ENCODE data around the gene TRPM1. TPM values are rescaled to one million over a fixed set of nuclear protein-coding genes. Genes with fewer than 3 reads are reported as not detected.

The TRPM1 gene
- total RNA-seq, 6 experiments from 2014 or later, result 0.03 to 0.18 (median 0.17) TPM; not detected in 3

DNA sequence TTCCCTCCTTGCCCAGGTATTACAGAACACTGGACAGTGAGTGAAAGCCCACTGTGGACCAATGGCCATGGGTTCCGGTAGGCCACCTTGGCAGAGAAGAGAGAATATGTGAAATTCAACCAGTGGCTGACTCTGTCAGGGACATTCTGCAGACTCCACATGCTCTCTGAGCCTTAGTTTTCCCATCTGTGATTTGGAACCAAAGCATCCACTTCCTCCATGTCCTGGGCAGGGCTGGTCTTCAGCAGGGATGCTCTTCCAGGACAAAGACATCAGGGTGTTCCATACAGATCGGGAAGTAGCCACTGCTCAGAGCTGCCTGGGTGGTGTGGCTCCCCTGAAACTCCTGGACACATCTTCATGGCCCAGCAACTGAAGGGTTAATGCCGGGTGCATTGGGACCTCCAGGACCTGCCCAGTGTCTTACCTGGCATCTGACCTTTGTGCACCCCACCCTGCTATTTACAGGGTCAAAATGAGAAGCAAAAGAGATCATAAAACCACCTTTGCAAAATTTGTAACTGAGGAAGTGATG lies 28.3 kb upstream of the TRPM1 start:
- Mint-ChIP-seq H3K4me1 (ENCODE audit: low read depth) (peaks cover 24% of the 10 kb centered on the region), H3K4me3 (no peak overlapping the region), H3K27ac (no peak overlapping the region), H3K9me3 (no peaks in the 10 kb centered on the region), H3K36me3 (ENCODE audit: low read depth) (no peaks in the 10 kb centered on the region), H3K27me3 (ENCODE audit: insufficient read depth) (peaks cover 9% of the 10 kb centered on the region)
- TF ChIP-seq, protein P1, sequence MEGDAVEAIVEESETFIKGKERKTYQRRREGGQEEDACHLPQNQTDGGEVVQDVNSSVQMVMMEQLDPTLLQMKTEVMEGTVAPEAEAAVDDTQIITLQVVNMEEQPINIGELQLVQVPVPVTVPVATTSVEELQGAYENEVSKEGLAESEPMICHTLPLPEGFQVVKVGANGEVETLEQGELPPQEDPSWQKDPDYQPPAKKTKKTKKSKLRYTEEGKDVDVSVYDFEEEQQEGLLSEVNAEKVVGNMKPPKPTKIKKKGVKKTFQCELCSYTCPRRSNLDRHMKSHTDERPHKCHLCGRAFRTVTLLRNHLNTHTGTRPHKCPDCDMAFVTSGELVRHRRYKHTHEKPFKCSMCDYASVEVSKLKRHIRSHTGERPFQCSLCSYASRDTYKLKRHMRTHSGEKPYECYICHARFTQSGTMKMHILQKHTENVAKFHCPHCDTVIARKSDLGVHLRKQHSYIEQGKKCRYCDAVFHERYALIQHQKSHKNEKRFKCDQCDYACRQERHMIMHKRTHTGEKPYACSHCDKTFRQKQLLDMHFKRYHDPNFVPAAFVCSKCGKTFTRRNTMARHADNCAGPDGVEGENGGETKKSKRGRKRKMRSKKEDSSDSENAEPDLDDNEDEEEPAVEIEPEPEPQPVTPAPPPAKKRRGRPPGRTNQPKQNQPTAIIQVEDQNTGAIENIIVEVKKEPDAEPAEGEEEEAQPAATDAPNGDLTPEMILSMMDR (IDR thresholded peaks at IDR 0.05), result no peak
- no peak for DNase-seq

DNA sequence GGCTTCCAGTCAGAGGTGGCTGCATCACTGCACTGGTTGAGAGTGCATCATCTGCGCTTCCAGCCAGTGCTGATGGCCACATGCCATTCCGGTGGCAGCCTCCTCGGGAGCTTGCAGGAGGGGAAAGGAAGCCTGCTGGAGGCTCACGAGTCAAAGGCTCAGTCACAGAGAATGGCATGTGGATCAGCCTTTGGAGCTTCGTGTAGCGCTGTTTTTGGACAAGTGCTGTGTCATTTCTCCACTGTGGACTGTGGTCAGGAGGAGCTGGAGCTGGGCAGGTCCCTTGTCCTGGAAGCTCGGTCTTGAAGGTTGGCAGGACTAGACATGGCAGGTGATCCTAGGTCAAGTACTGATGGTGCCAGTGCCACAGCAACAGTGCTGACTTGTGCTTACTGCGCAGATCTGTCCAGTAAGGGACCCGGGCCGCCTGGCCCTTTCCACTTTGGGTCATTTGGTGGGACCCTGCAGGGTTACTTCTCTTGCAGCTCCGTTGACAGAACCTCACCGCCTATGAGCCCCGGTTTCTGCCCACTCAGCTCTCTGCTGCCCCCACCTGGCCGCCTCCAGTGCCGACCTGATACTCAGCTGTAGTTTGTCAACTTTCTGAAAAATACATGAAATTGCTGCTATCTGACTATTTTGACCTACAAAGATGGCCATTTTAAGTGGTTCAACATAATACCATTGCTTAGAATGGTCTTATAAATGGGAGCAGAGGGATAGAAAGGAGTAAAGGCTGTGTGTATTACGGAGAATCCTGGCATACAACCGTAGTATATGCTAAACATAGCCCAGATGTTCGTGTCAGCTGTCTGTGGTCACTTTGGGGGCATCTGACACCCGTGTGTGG lies 27.6 kb upstream of the TRPM1 start:
- no peaks in the 10 kb centered on the region for H3K36me3 Mint-ChIP-seq (ENCODE audit: low read depth)
- no peaks in the 10 kb centered on the region for H3K9me3 Mint-ChIP-seq
- peak; percentile 55 for DNase-seq
- H3K4me3 Mint-ChIP-seq, result no peak overlapping the region
- no peak overlapping the region for H3K27ac Mint-ChIP-seq
- H3K4me1 Mint-ChIP-seq (ENCODE audit: low read depth), result peaks cover 24% of the 10 kb centered on the region
- H3K27me3 Mint-ChIP-seq (ENCODE audit: insufficient read depth), result peaks cover 11% of the 10 kb centered on the region
- TF ChIP-seq, protein P1 (IDR thresholded peaks at IDR 0.05), result peak; percentile 97

DNA sequence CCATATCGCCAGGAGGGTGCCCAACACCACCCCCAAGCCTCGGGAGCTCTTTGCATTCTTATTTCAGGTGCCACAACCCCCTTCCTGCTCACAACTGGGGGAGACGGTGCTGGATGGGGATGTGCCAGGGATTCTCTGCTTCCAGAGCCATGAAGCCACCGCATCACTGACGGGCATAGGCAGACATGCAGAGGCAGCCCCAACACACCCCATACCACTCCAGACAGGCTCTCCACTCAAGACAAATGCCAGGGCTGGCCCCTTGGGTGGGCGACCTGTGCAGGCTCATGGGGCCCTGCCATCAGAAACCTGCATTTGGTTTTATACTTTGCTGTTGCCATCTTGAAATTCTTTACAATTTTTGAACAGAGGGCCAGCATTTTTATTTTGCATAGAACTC lies 27.0 kb upstream of the TRPM1 start:
- no peak overlapping the region for H3K27ac Mint-ChIP-seq

DNA sequence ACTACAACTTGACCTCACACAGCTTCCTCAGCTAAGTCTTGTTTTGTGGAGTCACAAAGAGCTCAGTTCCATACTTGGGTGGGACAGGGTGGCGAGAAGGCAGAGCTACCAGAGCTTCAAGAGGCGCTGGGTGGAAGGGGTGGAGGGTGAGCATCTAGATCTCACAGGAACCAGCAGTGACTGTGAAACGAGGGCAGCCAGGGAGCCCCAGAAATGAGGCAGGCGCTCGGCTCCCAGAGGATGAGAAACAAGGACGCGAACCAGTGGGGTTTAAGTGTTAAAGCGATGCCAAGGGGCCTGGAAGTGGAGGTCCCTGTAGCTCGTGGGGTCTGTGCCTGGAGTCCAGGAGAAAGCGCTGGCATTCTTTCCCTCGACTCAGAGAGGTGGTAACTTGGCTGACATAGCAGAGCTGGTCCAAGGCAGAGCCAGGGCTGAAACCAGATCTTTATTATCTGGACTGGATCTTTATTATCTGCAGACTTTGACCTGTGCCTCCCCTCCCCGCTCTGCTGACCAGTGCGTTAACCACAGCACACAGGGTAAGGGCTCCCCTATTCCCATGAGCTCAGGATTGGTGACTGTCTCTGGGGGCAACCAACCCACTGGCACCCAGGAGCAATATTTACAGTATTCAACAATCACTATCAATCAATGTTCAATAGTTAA lies 26.2 kb upstream of the TRPM1 start:
- no peak overlapping the region for H3K27ac Mint-ChIP-seq
- peaks cover 11% of the 10 kb centered on the region for H3K27me3 Mint-ChIP-seq (ENCODE audit: insufficient read depth)
- no peaks in the 10 kb centered on the region for H3K9me3 Mint-ChIP-seq
- TF ChIP-seq, protein P1 (IDR thresholded peaks at IDR 0.05), result no peak
- peaks cover 24% of the 10 kb centered on the region for H3K4me1 Mint-ChIP-seq (ENCODE audit: low read depth)
- no peak overlapping the region for H3K4me3 Mint-ChIP-seq
- peaks cover 5% of the 10 kb centered on the region; the same call in 1 of the 2 replicates for H3K36me3 Mint-ChIP-seq (ENCODE audit: low read depth)
- DNase-seq, result no peak

More for the DNA sequence above, 27.0 kb upstream of the TRPM1 start:
- no peak for DNase-seq
- Mint-ChIP-seq H3K9me3 (no peaks in the 10 kb centered on the region), H3K4me3 (no peak overlapping the region), H3K4me1 (ENCODE audit: low read depth) (peaks cover 24% of the 10 kb centered on the region), H3K27me3 (ENCODE audit: insufficient read depth) (peaks cover 11% of the 10 kb centered on the region), H3K36me3 (ENCODE audit: low read depth) (no peaks in the 10 kb centered on the region)
- TF ChIP-seq, protein P1 (IDR thresholded peaks at IDR 0.05), result no peak

DNA sequence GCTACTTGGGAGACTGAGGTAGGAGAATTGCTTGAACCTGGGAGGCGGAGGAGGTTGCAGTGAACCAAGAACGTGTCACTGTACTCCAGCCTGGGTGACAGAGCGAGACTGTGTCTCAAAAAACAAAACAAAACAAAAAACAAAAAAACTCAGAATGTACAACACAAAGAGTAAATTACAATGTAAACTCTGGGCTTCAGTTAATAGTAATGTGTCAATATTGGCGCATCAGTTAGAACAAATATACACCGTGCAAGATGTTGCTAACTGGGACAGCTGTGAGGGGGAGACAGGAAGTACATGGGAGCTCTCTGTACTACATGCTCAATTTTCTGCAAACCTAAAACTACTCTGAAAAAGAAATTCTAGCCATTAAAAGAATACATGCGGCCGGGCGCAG lies 23.5 kb upstream of the TRPM1 start:
- Mint-ChIP-seq H3K4me3 (no peak overlapping the region), H3K27me3 (ENCODE audit: insufficient read depth) (peaks cover 11% of the 10 kb centered on the region), H3K4me1 (ENCODE audit: low read depth) (peaks cover 14% of the 10 kb centered on the region), H3K9me3 (peaks cover 11% of the 10 kb centered on the region; the same call in 1 of the 2 replicates), H3K27ac (no peak overlapping the region), H3K36me3 (ENCODE audit: low read depth) (peaks cover 16% of the 10 kb centered on the region; the same call in 1 of the 2 replicates)
- TF ChIP-seq, protein P1 (IDR thresholded peaks at IDR 0.05), result no peak
- no peak for DNase-seq

Data from HFFc6 (cell line).